ENCODE data around the gene TM6SF1. TPM values are rescaled to one million over a fixed set of nuclear protein-coding genes. Genes with fewer than 3 reads are reported as not detected.

Gene TM6SF1
- polyA plus RNA-seq, 1 donor (not counting 4 experiments of a cell fraction or from before 2014, with no cell fraction given): 0.05 TPM

GRCh38 chr15:83115410-83115809 is 8.0 kb downstream of the TM6SF1 start:
- no peak overlapping the region for H3K27ac ChIP-seq (ENCODE audit: control insufficient read depth, insufficient read depth, low read length)
- no peak overlapping the region for H3K9ac ChIP-seq (ENCODE audit: control insufficient read depth, extremely low read depth, insufficient read depth, low read length)
- no peak for FAIRE-seq
- H3K4me3 ChIP-seq (ENCODE audit: control insufficient read depth in 2 of 3, extremely low read depth in 1 of 3, insufficient read depth in 2 of 3, low read depth in 1 of 3, low read length in 3 of 3): no peak overlapping the region
- H3K9me1 ChIP-seq (ENCODE audit: control insufficient read depth, extremely low read depth, insufficient read depth, low read length): no peaks in the 10 kb centered on the region
- dilution Hi-C loops (cut with MboI; ENCODE audit: extremely low pct_ligation_motif_present, low sequenced_read_pairs): no loop called here
- peaks cover 4% of the 10 kb centered on the region for H3K27me3 ChIP-seq (ENCODE audit: control insufficient read depth, extremely low read depth, insufficient read depth, low read length)
- no peaks in the 10 kb centered on the region for H4K20me1 ChIP-seq (ENCODE audit: control insufficient read depth, extremely low read depth, insufficient read depth, low read length)
- no peak for DNase-seq (ENCODE audit: low read depth, low spot score)
- no peaks in the 10 kb centered on the region for H3K4me1 ChIP-seq (ENCODE audit: control insufficient read depth, extremely low read depth, insufficient read depth, low read length)
- no peak overlapping the region for H3K4me2 ChIP-seq (ENCODE audit: control insufficient read depth, extremely low read depth, insufficient read depth, low read depth, low read length)
- H2AFZ ChIP-seq (ENCODE audit: control insufficient read depth, low read length): no peak overlapping the region
- no peaks in the 10 kb centered on the region for H3K79me2 ChIP-seq (ENCODE audit: control insufficient read depth, insufficient read depth, low read length)
- no peak for TF ChIP-seq EZH2 (IDR thresholded peaks at IDR 0.05; ENCODE audit: low read length)
- TF ChIP-seq CTCF (optimal IDR thresholded peaks at IDR 0.05 in 1 of 3, IDR thresholded peaks at IDR 0.05 in 1 of 3, conservative IDR thresholded peaks at IDR 0.05 in 1 of 3; ENCODE audit: extremely low read depth in 1 of 3, insufficient read depth in 2 of 3, low read length in 3 of 3): no peak
- H3K9me3 ChIP-seq (ENCODE audit: control insufficient read depth, low read depth, low read length): no peaks in the 10 kb centered on the region
- H3K36me3 ChIP-seq (ENCODE audit: control insufficient read depth in 2 of 2, extremely low read depth in 1 of 2, insufficient read depth in 2 of 2, low read length in 2 of 2): no peaks in the 10 kb centered on the region

GRCh38 chr15:83115831-83116565 is 8.6 kb downstream of the TM6SF1 start:
- Histone ChIP-seq H3K27ac (ENCODE audit: control insufficient read depth, insufficient read depth, low read length) (no peak overlapping the region), H3K4me1 (ENCODE audit: control insufficient read depth, extremely low read depth, insufficient read depth, low read length) (no peaks in the 10 kb centered on the region), H3K4me3 (ENCODE audit: control insufficient read depth in 2 of 3, extremely low read depth in 1 of 3, insufficient read depth in 2 of 3, low read depth in 1 of 3, low read length in 3 of 3) (no peak overlapping the region), H3K36me3 (ENCODE audit: control insufficient read depth in 2 of 2, extremely low read depth in 1 of 2, insufficient read depth in 2 of 2, low read length in 2 of 2) (no peaks in the 10 kb centered on the region), H3K9me3 (ENCODE audit: control insufficient read depth, low read depth, low read length) (no peaks in the 10 kb centered on the region), H4K20me1 (ENCODE audit: control insufficient read depth, extremely low read depth, insufficient read depth, low read length) (no peaks in the 10 kb centered on the region), H3K79me2 (ENCODE audit: control insufficient read depth, insufficient read depth, low read length) (no peaks in the 10 kb centered on the region), H3K27me3 (ENCODE audit: control insufficient read depth, extremely low read depth, insufficient read depth, low read length) (no peaks in the 10 kb centered on the region), H3K4me2 (ENCODE audit: control insufficient read depth, extremely low read depth, insufficient read depth, low read depth, low read length) (no peak overlapping the region), H3K9ac (ENCODE audit: control insufficient read depth, extremely low read depth, insufficient read depth, low read length) (no peak overlapping the region), H3K9me1 (ENCODE audit: control insufficient read depth, extremely low read depth, insufficient read depth, low read length) (no peaks in the 10 kb centered on the region), H2AFZ (ENCODE audit: control insufficient read depth, low read length) (no peak overlapping the region)
- TF ChIP-seq CTCF (optimal IDR thresholded peaks at IDR 0.05 in 1 of 3, IDR thresholded peaks at IDR 0.05 in 1 of 3, conservative IDR thresholded peaks at IDR 0.05 in 1 of 3; ENCODE audit: extremely low read depth in 1 of 3, insufficient read depth in 2 of 3, low read length in 3 of 3) (no peak), EZH2 (IDR thresholded peaks at IDR 0.05; ENCODE audit: low read length) (no peak)
- dilution Hi-C loops (cut with MboI; ENCODE audit: extremely low pct_ligation_motif_present, low sequenced_read_pairs): no loop called here
- DNase-seq (ENCODE audit: low read depth, low spot score): no peak
- no peak for FAIRE-seq
